C4-2B (cell line): ENCODE data around the gene CXCR6.

Experiments used
- H3K27ac ChIP-seq: fragments of 450-650 bp; 2 replicates; pipeline ENCODE4 v1.5.1; 2017
- CTCF ChIP-seq: fragments of 450-650 bp; conservative IDR thresholded peaks from 2 replicates; pipeline ENCODE4 v1.5.1; 2017; ENCODE audit warnings: mild to moderate bottlenecking
- ZFX ChIP-seq: fragments of 450-650 bp; IDR thresholded peaks from 2 replicates; pipeline ENCODE4 v1.6.1; 2017

Gene CXCR6

DNA sequence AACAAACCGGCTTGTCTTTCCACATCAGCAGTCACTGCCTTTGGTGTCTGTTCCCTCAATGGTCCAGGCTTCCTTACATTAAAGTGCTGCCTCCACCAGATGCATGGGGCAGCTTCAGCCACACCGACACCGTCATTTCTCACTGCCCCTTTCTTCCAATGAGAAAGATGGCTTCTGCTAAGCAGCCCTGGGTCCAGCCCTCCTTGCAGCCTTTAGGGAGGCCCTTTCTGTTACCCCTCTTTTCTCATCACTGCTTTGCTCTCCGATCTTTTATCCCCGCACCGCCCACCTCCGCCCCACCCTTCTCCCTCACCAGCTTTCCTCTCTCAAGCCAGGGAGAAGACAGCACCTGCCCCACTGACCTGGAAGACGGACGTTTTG, 28.2 kb upstream of the CXCR6 start:
- H3K27ac ChIP-seq, result no peak overlapping the region

DNA sequence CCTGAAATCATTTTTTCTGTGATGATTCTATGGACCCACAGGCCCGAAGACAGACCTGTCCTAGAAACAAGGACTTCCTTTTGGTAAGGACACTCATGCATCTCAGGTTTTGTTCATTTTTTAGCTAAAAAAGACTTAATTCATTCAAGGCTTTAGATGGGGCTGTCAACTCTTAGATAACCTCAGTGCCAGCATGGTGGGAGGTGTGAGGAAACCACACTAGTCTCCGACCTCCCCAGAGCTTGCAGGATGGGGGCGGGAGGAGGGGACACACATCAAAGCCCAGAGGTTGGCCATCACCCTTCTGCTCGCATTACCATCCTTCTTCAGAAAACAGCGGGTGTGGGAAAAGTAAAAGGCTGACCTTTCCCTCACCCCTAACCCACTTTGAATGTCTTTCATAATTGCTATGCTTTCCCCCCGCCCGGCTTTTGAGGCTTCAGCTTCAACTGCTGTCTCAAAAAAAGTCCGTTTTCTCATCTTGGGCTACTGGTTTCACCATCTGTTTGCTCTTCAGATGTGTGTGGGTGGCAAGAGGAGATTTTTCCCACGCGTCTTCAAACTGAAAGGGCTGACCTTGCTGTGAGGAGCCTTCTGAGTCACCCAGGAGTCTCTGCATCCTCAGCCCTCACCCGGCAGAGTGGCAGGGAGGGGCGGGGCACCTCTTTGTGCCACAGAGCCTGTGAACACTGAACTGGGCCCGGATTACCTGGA, 27.6 kb upstream of the CXCR6 start:
- no peak overlapping the region for H3K27ac ChIP-seq
- no peak for TF ChIP-seq CTCF
- TF ChIP-seq ZFX, result no peak

More for the DNA sequence above, 28.2 kb upstream of the CXCR6 start:
- TF ChIP-seq ZFX (no peak), CTCF (no peak)

DNA sequence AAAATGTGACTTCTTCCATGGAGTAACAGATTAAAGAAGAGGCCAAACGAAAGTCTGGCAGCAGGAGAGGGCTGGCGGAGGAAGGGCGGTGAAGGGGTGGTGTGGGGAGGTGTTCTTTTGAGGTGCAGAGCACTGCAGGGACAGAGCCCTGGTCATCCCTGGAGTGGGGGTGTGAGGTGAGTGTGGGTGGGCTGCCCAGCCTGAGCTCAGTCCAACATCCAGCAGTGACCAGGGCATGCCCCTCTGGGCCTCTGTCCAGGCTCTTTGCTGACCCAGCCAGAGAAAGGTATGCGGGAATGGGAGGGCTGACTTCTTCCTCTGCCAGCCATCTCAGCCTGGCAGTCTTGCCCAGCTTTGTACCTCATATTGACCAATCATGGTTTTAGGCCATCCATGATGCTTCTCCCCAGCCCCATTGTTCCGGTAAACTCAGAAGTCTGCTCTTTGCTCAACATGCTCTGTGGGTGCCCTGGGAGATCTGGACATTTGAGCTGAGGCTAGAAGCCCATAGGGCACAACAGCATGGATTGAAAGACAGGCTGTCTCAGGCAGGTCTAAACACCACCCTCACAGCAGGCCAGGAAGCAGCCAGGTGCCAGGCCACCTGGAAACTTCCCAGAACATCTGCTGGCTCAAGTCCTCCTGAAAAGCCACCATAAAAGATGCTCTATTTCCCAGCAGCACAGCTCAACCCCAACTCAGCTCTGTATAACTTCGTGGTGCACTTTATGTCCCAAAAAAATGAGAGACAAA, 25.9 kb upstream of the CXCR6 start:
- H3K27ac ChIP-seq, result no peak overlapping the region
- TF ChIP-seq CTCF (no peak), ZFX (no peak)

- TF ChIP-seq CTCF (no peak), ZFX (no peak)
- no peak overlapping the region for H3K27ac ChIP-seq
Measured at GRCh38 chr3:45921158-45922038, 21.9 kb upstream of the CXCR6 start.

- TF ChIP-seq ZFX (no peak), CTCF (no peak)
- no peak overlapping the region for H3K27ac ChIP-seq
Measured at GRCh38 chr3:45922039-45922326, 21.3 kb upstream of the CXCR6 start.

GRCh38 chr3:45922950-45923590, 20.2 kb upstream of the CXCR6 start:
- TF ChIP-seq CTCF (no peak), ZFX (no peak)
- no peak overlapping the region for H3K27ac ChIP-seq
